ENCODE data around the gene LPP. TPM values are rescaled to one million over a fixed set of nuclear protein-coding genes. Genes with fewer than 3 reads are reported as not detected.

LPP gene
- total and polyA plus RNA-seq, 2 of the 13 experiments (the other 11 are each of a cell fraction or from before 2014, with no cell fraction given), result 19.2 to 29.9 TPM

GRCh38 chr3:188123170-188123905, 30.6 kb upstream of the LPP start (continued):
- TF ChIP-seq, protein P1, sequence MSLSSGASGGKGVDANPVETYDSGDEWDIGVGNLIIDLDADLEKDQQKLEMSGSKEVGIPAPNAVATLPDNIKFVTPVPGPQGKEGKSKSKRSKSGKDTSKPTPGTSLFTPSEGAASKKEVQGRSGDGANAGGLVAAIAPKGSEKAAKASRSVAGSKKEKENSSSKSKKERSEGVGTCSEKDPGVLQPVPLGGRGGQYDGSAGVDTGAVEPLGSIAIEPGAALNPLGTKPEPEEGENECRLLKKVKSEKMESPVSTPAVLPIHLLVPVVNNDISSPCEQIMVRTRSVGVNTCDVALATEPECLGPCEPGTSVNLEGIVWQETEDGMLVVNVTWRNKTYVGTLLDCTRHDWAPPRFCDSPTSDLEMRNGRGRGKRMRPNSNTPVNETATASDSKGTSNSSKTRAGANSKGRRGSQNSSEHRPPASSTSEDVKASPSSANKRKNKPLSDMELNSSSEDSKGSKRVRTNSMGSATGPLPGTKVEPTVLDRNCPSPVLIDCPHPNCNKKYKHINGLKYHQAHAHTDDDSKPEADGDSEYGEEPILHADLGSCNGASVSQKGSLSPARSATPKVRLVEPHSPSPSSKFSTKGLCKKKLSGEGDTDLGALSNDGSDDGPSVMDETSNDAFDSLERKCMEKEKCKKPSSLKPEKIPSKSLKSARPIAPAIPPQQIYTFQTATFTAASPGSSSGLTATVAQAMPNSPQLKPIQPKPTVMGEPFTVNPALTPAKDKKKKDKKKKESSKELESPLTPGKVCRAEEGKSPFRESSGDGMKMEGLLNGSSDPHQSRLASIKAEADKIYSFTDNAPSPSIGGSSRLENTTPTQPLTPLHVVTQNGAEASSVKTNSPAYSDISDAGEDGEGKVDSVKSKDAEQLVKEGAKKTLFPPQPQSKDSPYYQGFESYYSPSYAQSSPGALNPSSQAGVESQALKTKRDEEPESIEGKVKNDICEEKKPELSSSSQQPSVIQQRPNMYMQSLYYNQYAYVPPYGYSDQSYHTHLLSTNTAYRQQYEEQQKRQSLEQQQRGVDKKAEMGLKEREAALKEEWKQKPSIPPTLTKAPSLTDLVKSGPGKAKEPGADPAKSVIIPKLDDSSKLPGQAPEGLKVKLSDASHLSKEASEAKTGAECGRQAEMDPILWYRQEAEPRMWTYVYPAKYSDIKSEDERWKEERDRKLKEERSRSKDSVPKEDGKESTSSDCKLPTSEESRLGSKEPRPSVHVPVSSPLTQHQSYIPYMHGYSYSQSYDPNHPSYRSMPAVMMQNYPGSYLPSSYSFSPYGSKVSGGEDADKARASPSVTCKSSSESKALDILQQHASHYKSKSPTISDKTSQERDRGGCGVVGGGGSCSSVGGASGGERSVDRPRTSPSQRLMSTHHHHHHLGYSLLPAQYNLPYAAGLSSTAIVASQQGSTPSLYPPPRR (CRISPR knock-in tag; IDR thresholded peaks at IDR 0.05; ENCODE audit: borderline replicate concordance), result peak; percentile 77
- peak; percentile 48; the same call in 1 of the 2 replicates for TF ChIP-seq ATF2 (CRISPR knock-in tag; IDR thresholded peaks at IDR 0.05)
- no peak for TF ChIP-seq NR1H2 (CRISPR knock-in tag; IDR thresholded peaks at IDR 0.05; ENCODE audit: borderline replicate concordance, low read depth)
- TF ChIP-seq LCORL (IDR thresholded peaks at IDR 0.05), result no peak
- TF ChIP-seq LCORL (CRISPR knock-in tag; IDR thresholded peaks at IDR 0.05), result peak; percentile 82
- TF ChIP-seq ZNF761 (CRISPR knock-in tag; conservative IDR thresholded peaks at IDR 0.05), result no peak
- TF ChIP-seq E2F5 (CRISPR knock-in tag; conservative IDR thresholded peaks at IDR 0.05), result no peak
- TF ChIP-seq CREB1 (IDR thresholded peaks at IDR 0.05), result no peak
- TF ChIP-seq CREB1 (CRISPR knock-in tag; IDR thresholded peaks at IDR 0.05), result peak; percentile 52; the same call in 1 of the 2 replicates
- 0 out of 2 replicates have a peak, but pooled peaks have one; percentile 54 for TF ChIP-seq ZNF264 (CRISPR knock-in tag; IDR thresholded peaks at IDR 0.05)
- no peak for TF ChIP-seq ZNF33B (CRISPR knock-in tag; IDR thresholded peaks at IDR 0.05)
- TF ChIP-seq ZNF746 (CRISPR knock-in tag; IDR thresholded peaks at IDR 0.05), result no peak; the same call in 1 of the 2 replicates
- peak; percentile 65; the same call in 1 of the 2 replicates for TF ChIP-seq SIX1 (CRISPR knock-in tag; IDR thresholded peaks at IDR 0.05; ENCODE audit: borderline replicate concordance)
- TF ChIP-seq ZNF362 (CRISPR knock-in tag; IDR thresholded peaks at IDR 0.05; ENCODE audit: borderline replicate concordance), result peak; percentile 37; the same call in 1 of the 2 replicates
- 0 out of 2 replicates have a peak, but pooled peaks have one; percentile 50 for TF ChIP-seq FOXK2 (IDR thresholded peaks at IDR 0.05)
- peak; percentile 86; the same call in 1 of the 2 replicates for TF ChIP-seq SOX5 (CRISPR knock-in tag; IDR thresholded peaks at IDR 0.05; ENCODE audit: borderline replicate concordance)
- no peak for TF ChIP-seq NRL (CRISPR knock-in tag; IDR thresholded peaks at IDR 0.05; ENCODE audit: borderline replicate concordance)
- no peak for TF ChIP-seq FOXA1 (IDR thresholded peaks at IDR 0.05)
- peak; percentile 86 for TF ChIP-seq FOXA1 (CRISPR knock-in tag; IDR thresholded peaks at IDR 0.05)
- TF ChIP-seq ZNF614 (CRISPR knock-in tag; IDR thresholded peaks at IDR 0.05; ENCODE audit: borderline replicate concordance), result 0 out of 2 replicates have a peak, but pooled peaks have one; percentile 42
- TF ChIP-seq PHF21A (CRISPR knock-in tag; IDR thresholded peaks at IDR 0.05), result peak; percentile 49; the same call in 1 of the 2 replicates
- TF ChIP-seq NCOA2 (CRISPR knock-in tag; IDR thresholded peaks at IDR 0.05), result peak; percentile 92
